OCI-LY3 (cell line): ENCODE data around the gene RAPGEF3.

Experiments used
- H2AFZ ChIP-seq: fragments of 200-600, 300-600 bp; shearing (Covaris generic); 2 replicates; pipeline ENCODE4 v1.6.0; 2014; ENCODE audit warnings: antibody characterized with exemption, low read depth, low read length
- H3K27ac ChIP-seq: fragments of 200-600, 300-600 bp; sonication (generic); 2 replicates; pipeline ENCODE4 v1.5.1; 2014; ENCODE audit warnings: mild to moderate bottlenecking, low read length, moderate library complexity, mixed read lengths
- H3K27me3 ChIP-seq: fragments of 200-600, 300-600 bp; sonication (generic); 2 replicates; pipeline ENCODE4 v1.6.1; 2014; ENCODE audit warnings: low read depth, low read length, mixed read lengths
- H3K36me3 ChIP-seq: fragments of 200-600, 300-600 bp; sonication (generic); replicated peaks from 2 replicates; pipeline ENCODE3; 2014; ENCODE audit warnings: low read depth, low read length, mixed read lengths
- H3K4me1 ChIP-seq: fragments of 300-600, 200-600 bp; sonication (generic); 2 replicates; pipeline ENCODE4 v1.6.1; 2014; ENCODE audit warnings: low read length, mixed read lengths
- H3K4me2 ChIP-seq: fragments of 200-600, 300-600 bp; sonication (generic); 2 replicates; pipeline ENCODE4 v1.6.1; 2014; ENCODE audit warnings: low read length, mixed read lengths
- H3K4me3 ChIP-seq: fragments of 300-600, 200-600 bp; sonication (generic); 2 replicates; pipeline ENCODE4 v1.5.1; 2014; ENCODE audit warnings: antibody characterized with exemption, mild to moderate bottlenecking, low read length, moderate library complexity
- H3K79me2 ChIP-seq: fragments of 300-600, 200-600 bp; shearing (Covaris generic); 2 replicates; pipeline ENCODE4 v1.6.1; 2014; ENCODE audit warnings: mild to moderate bottlenecking, low read length, mixed read lengths
- H3K9ac ChIP-seq: fragments of 300-600, 200-600 bp; shearing (Covaris generic); 2 replicates; pipeline ENCODE4 v1.6.0; 2014; ENCODE audit warnings: mild to moderate bottlenecking, low read length, moderate library complexity
- H3K9me3 ChIP-seq: fragments of 200-600, 300-600 bp; shearing (Covaris generic); 2 replicates; pipeline ENCODE4 v1.6.1; 2014; ENCODE audit warnings: low read length, mixed read lengths; ENCODE audit not compliant: insufficient read depth
- H4K20me1 ChIP-seq: fragments of 200-600, 300-600 bp; sonication (generic); 2 replicates; pipeline ENCODE4 v1.6.1; 2016; ENCODE audit warnings: low read length, mixed read lengths; ENCODE audit not compliant: insufficient read depth
- CTCF ChIP-seq: fragments of 200-600, 300-600 bp; sonication (generic); IDR thresholded peaks from 2 replicates; pipeline ENCODE4 v1.5.1; 2014; ENCODE audit warnings: antibody characterized with exemption, low read length, low read depth
- EZH2phosphoT487 ChIP-seq: fragments of 200-600 bp; shearing (Covaris generic); IDR thresholded peaks from 2 replicates; pipeline ENCODE4 v1.6.1; 2018; ENCODE audit warnings: antibody characterized with exemption, mixed run types, low read depth

The RAPGEF3 gene

GRCh38 chr12:47757364-47757839 lies 1.3 kb downstream of the RAPGEF3 start:
- Histone ChIP-seq H2AFZ (no peak overlapping the region), H4K20me1 (no peaks in the 10 kb centered on the region), H3K9ac (no peak overlapping the region), H3K4me3 (no peak overlapping the region), H3K79me2 (no peaks in the 10 kb centered on the region), H3K9me3 (no peaks in the 10 kb centered on the region), H3K27me3 (no peaks in the 10 kb centered on the region), H3K27ac (no peak overlapping the region), H3K4me1 (peaks cover 59% of the 10 kb centered on the region), H3K4me2 (peak overlapping the region; percentile 94; the same call in 1 of the 2 replicates), H3K36me3 (no peaks in the 10 kb centered on the region)
- TF ChIP-seq CTCF (no peak), EZH2phosphoT487 (no peak)

GRCh38 chr12:47755655-47756562 lies 2.8 kb downstream of the RAPGEF3 start:
- Histone ChIP-seq H3K4me2 (peak overlapping the region; percentile 82), H2AFZ (0 out of 2 replicates have a peak overlapping the region, but pooled peaks have one; percentile 3), H3K9me3 (no peaks in the 10 kb centered on the region), H3K4me1 (peaks cover 74% of the 10 kb centered on the region), H3K27ac (peak overlapping the region; percentile 95), H3K79me2 (no peaks in the 10 kb centered on the region), H3K9ac (peak overlapping the region; percentile 66), H3K27me3 (no peaks in the 10 kb centered on the region), H3K36me3 (no peaks in the 10 kb centered on the region), H4K20me1 (no peaks in the 10 kb centered on the region), H3K4me3 (peak overlapping the region; percentile 72)
- no peak for TF ChIP-seq EZH2phosphoT487
- no peak for TF ChIP-seq CTCF

- H3K27ac ChIP-seq, result peak overlapping the region; percentile 95
- no peaks in the 10 kb centered on the region for H4K20me1 ChIP-seq
- H3K27me3 ChIP-seq, result no peaks in the 10 kb centered on the region
- H3K9me3 ChIP-seq, result no peaks in the 10 kb centered on the region
- H3K4me1 ChIP-seq, result peaks cover 72% of the 10 kb centered on the region
- no peak overlapping the region for H2AFZ ChIP-seq
- peak overlapping the region; percentile 66 for H3K9ac ChIP-seq
- H3K79me2 ChIP-seq, result no peaks in the 10 kb centered on the region
- no peak for TF ChIP-seq EZH2phosphoT487
- no peak for TF ChIP-seq CTCF
- peak overlapping the region; percentile 82 for H3K4me2 ChIP-seq
- peak overlapping the region; percentile 72 for H3K4me3 ChIP-seq
- H3K36me3 ChIP-seq, result no peaks in the 10 kb centered on the region
Observed at GRCh38 chr12:47754881-47755280, 3.8 kb downstream of the RAPGEF3 start.

- Histone ChIP-seq H3K36me3 (no peaks in the 10 kb centered on the region), H3K4me2 (peak overlapping the region; percentile 82), H3K4me1 (peaks cover 67% of the 10 kb centered on the region), H3K27ac (peak overlapping the region; percentile 95), H3K9ac (no peak overlapping the region; the same call in 1 of the 2 replicates), H3K79me2 (no peaks in the 10 kb centered on the region), H3K4me3 (0 out of 2 replicates have a peak overlapping the region, but pooled peaks have one; percentile 72), H3K27me3 (no peaks in the 10 kb centered on the region), H4K20me1 (no peaks in the 10 kb centered on the region), H3K9me3 (no peaks in the 10 kb centered on the region), H2AFZ (no peak overlapping the region)
- no peak for TF ChIP-seq EZH2phosphoT487
- TF ChIP-seq CTCF, result no peak
Observed at GRCh38 chr12:47754126-47754525, 4.6 kb downstream of the RAPGEF3 start.
